Muscle of leg (tissue), 11 donors: Measurements from ENCODE around the gene RNPEPL1. TPM values are rescaled to one million over a fixed set of nuclear protein-coding genes. Genes with fewer than 3 reads are reported as not detected.
A peak's percentile ranks its signal among the peaks of the same experiment; 100 is the strongest.

Experiments
- DNase-seq: peaks from one replicate; pipeline ENCODE4 v3.0.0; 2013
- H3K27ac ChIP-seq: one replicate; pipeline ENCODE4 v1.5.1; 2013; ENCODE audit warnings: mild to moderate bottlenecking, low read length, control low read depth
- H3K27me3 ChIP-seq: one replicate; pipeline ENCODE4 v1.6.1; 2013; ENCODE audit warnings: low read length; ENCODE audit not compliant: control insufficient read depth, insufficient read depth
- H3K36me3 ChIP-seq: one replicate; pipeline ENCODE4 v1.6.1; 2013; ENCODE audit warnings: low read length; ENCODE audit not compliant: control insufficient read depth, insufficient read depth
- H3K4me1 ChIP-seq: one replicate; pipeline ENCODE4 v1.6.1; 2013; ENCODE audit warnings: low read length; ENCODE audit not compliant: control insufficient read depth, insufficient read depth
- H3K4me3 ChIP-seq: one replicate; pipeline ENCODE4 v1.5.1; 2013; ENCODE audit warnings: low read length, control low read depth
- H3K9me3 ChIP-seq: replicated peaks from 2 replicates; pipeline ENCODE4 v1.6.1; 2013; ENCODE audit warnings: low read depth, low read length; ENCODE audit not compliant: control insufficient read depth
- WGBS: methylation state at CpG from one replicate; pipeline ENCODE4 v1.1.5; 2013; ENCODE audit warnings: missing lambda C conversion rate; ENCODE audit not compliant: insufficient coverage; 5-methylcytosine and 5-hydroxymethylcytosine counted together
- polyA plus RNA-seq, 8 donors: library from polyadenylated mRNA; unstranded; fragments of 120-200 nt; gene quantifications; one replicate each; pipeline versions ENCODE4 v1.2.1 to v1.2.3, GENCODE V29; 2013; ENCODE audit warnings: inconsistent platforms in 1 of 8, low replicate concordance in 1 of 8; ENCODE audit not compliant: insufficient read length in 8 of 8, insufficient read depth in 1 of 8
- total RNA-seq: library from RNA; stranded (reverse); fragments of 120-200 nt; gene quantifications from one replicate; pipeline ENCODE4 v1.2.4, GENCODE V29; 2013

Gene RNPEPL1
- total and polyA plus RNA-seq, 9 donors = 13.6 to 38.8 (median 32.0) TPM

- WGBS = 49% methylated on average over 17 of the region's 23 CpGs
- H3K27ac ChIP-seq = no peak within 1 kb of the TSS
- H3K4me3 ChIP-seq = no peak within 1 kb of the TSS
- no peaks in the 10 kb centered on the region for H3K27me3 ChIP-seq
- H3K9me3 ChIP-seq = no peaks in the 10 kb centered on the region
- H3K36me3 ChIP-seq = no peaks in the 10 kb centered on the region
- peak; percentile 27 for DNase-seq
- H3K4me1 ChIP-seq = peaks cover 7% of the 10 kb centered on the region
These were observed 56.8 kb downstream of the RNPEPL1 start, which contains the start of gene GPR35 for GRCh38 chr2:240624950-240625621. Gene GPR35, plus strand, starts transcription at chr2:240625480. Its CDS starts 4,473 bp downstream, at chr2:240629953.

GRCh38 chr2:240626531-240627300 is 58.4 kb downstream of the RNPEPL1 start:
- Histone ChIP-seq H3K4me3 (no peak overlapping the region), H3K27ac (no peak overlapping the region), H3K9me3 (no peaks in the 10 kb centered on the region), H3K36me3 (no peaks in the 10 kb centered on the region), H3K4me1 (peaks cover 7% of the 10 kb centered on the region), H3K27me3 (no peaks in the 10 kb centered on the region)
- WGBS = 27% methylated on average over 16 of the region's 21 CpGs
- peak; percentile 51 for DNase-seq

- no peaks in the 10 kb centered on the region for H3K9me3 ChIP-seq
- 81% methylated on average over 9 of the region's 17 CpGs for WGBS
- no peaks in the 10 kb centered on the region for H3K27me3 ChIP-seq
- H3K36me3 ChIP-seq = no peaks in the 10 kb centered on the region
- DNase-seq = no peak
- H3K4me1 ChIP-seq = peaks cover 7% of the 10 kb centered on the region
- H3K27ac ChIP-seq = no peak overlapping the region
- H3K4me3 ChIP-seq = no peak overlapping the region
These were observed 59.6 kb downstream of the RNPEPL1 start for GRCh38 chr2:240627736-240628506.

- WGBS = 63% methylated on average over 6 of the region's 7 CpGs
- no peak overlapping the region for H3K4me3 ChIP-seq
- no peaks in the 10 kb centered on the region for H3K9me3 ChIP-seq
- H3K4me1 ChIP-seq = peaks cover 7% of the 10 kb centered on the region
- no peak overlapping the region for H3K27ac ChIP-seq
- no peaks in the 10 kb centered on the region for H3K27me3 ChIP-seq
- no peak for DNase-seq
- H3K36me3 ChIP-seq = no peaks in the 10 kb centered on the region
These were observed 60.2 kb downstream of the RNPEPL1 start for GRCh38 chr2:240628507-240628807.

- Histone ChIP-seq H3K27ac (no peak overlapping the region), H3K4me1 (peaks cover 7% of the 10 kb centered on the region), H3K27me3 (no peaks in the 10 kb centered on the region), H3K9me3 (peaks cover 4% of the 10 kb centered on the region), H3K4me3 (no peak overlapping the region), H3K36me3 (no peaks in the 10 kb centered on the region)
- 58% methylated on average over 18 of the region's 20 CpGs for WGBS
- DNase-seq = no peak
These were observed 60.7 kb downstream of the RNPEPL1 start for GRCh38 chr2:240628808-240629618.

- Histone ChIP-seq H3K4me1 (peaks cover 7% of the 10 kb centered on the region), H3K9me3 (peaks cover 4% of the 10 kb centered on the region), H3K27me3 (no peaks in the 10 kb centered on the region), H3K4me3 (no peak overlapping the region), H3K36me3 (no peaks in the 10 kb centered on the region), H3K27ac (no peak overlapping the region)
- no peak for DNase-seq
- 90% methylated on average over 2 of the region's 5 CpGs for WGBS
These were observed 61.3 kb downstream of the RNPEPL1 start for GRCh38 chr2:240629619-240629967.

- H3K27me3 ChIP-seq = no peaks in the 10 kb centered on the region
- 93% methylated on average over 50 of the region's 50 CpGs for WGBS
These were observed 61.9 kb downstream of the RNPEPL1 start for GRCh38 chr2:240629968-240630770.

More at GRCh38 chr2:240629968-240630770, 61.9 kb downstream of the RNPEPL1 start:
- Histone ChIP-seq H3K27ac (no peak overlapping the region), H3K9me3 (peaks cover 4% of the 10 kb centered on the region), H3K36me3 (no peaks in the 10 kb centered on the region), H3K4me3 (no peak overlapping the region), H3K4me1 (peaks cover 7% of the 10 kb centered on the region)
- DNase-seq = no peak
